Neural progenitor cell (in vitro differentiated cells): ENCODE data around the gene SIAH3. TPM values are rescaled to one million over a fixed set of nuclear protein-coding genes. Genes with fewer than 3 reads are reported as not detected.

ENCODE experiments used
- DNase-seq: peaks from one replicate; pipeline ENCODE4 v3.0.0-alpha.2; 2016; ENCODE audit warnings: low spot score
- H2AFZ ChIP-seq: fragments of 200-600 bp; sonication (generic); replicated peaks from 2 replicates; pipeline ENCODE4 v1.6.1; 2016; ENCODE audit warnings: antibody characterized with exemption
- H3F3A ChIP-seq: fragments of 200-600 bp; sonication (generic); 2 replicates; pipeline ENCODE4 v1.6.1; 2016; ENCODE audit warnings: antibody characterized with exemption, low read depth
- H3K27ac ChIP-seq: fragments of 200-600 bp; sonication (generic); 2 replicates; pipeline ENCODE4 v1.5.1; 2016; ENCODE audit warnings: mild to moderate bottlenecking
- H3K27me3 ChIP-seq: fragments of 200-600 bp; sonication (generic); 2 replicates; pipeline ENCODE4 v1.6.1; 2016; ENCODE audit warnings: mild to moderate bottlenecking, moderate library complexity
- H3K36me3 ChIP-seq: fragments of 200-600 bp; sonication (generic); 2 replicates; pipeline ENCODE4 v1.5.1; 2016
- H3K4me1 ChIP-seq: fragments of 200-600 bp; sonication (generic); 2 replicates; pipeline ENCODE4 v1.6.1; 2016; ENCODE audit warnings: mixed run types
- H3K4me2 ChIP-seq: fragments of 200-600 bp; sonication (generic); 2 replicates; pipeline ENCODE4 v1.6.1; 2016
- H3K4me3 ChIP-seq: fragments of 200-600 bp; sonication (generic); 2 replicates; pipeline ENCODE4 v1.5.1; 2016
- H3K79me2 ChIP-seq: fragments of 200-600 bp; sonication (generic); 2 replicates; pipeline ENCODE4 v1.6.1; 2016; ENCODE audit warnings: low read depth
- H3K9ac ChIP-seq: fragments of 200-600 bp; sonication (generic); 2 replicates; pipeline ENCODE4 v1.6.1; 2016
- H3K9me3 ChIP-seq: fragments of 200-600 bp; sonication (generic); 2 replicates; pipeline ENCODE4 v1.5.1; 2016; ENCODE audit warnings: low read depth
- H4K20me1 ChIP-seq: fragments of 200-600 bp; sonication (generic); 2 replicates; pipeline ENCODE4 v1.6.1; 2016; ENCODE audit warnings: low read depth
- H3K27ac Mint-ChIP-seq: 3 replicates; pipeline ENCODE4 v1.8.0; 2021; ENCODE audit warnings: mixed read lengths
- H3K27me3 Mint-ChIP-seq: 2 replicates; pipeline ENCODE4 v1.8.0; 2022; ENCODE audit warnings: low read depth, mild to moderate bottlenecking, inconsistent platforms, moderate library complexity, mixed read lengths; ENCODE audit not compliant: insufficient read depth
- H3K36me3 Mint-ChIP-seq: 3 replicates; pipeline ENCODE4 v1.8.0; 2021; ENCODE audit warnings: mixed read lengths
- H3K4me1 Mint-ChIP-seq: 3 replicates; pipeline ENCODE4 v1.8.0; 2021; ENCODE audit warnings: mixed read lengths
- H3K4me3 Mint-ChIP-seq: 3 replicates; pipeline ENCODE4 v1.8.0; 2021; ENCODE audit warnings: mild to moderate bottlenecking, moderate library complexity, mixed read lengths
- H3K9me3 Mint-ChIP-seq: 3 replicates; pipeline ENCODE4 v1.8.0; 2020; ENCODE audit warnings: mixed read lengths
- EZH2 ChIP-seq: fragments of 200-600 bp; sonication (generic); IDR thresholded peaks from 2 replicates; pipeline ENCODE4 v1.6.1; 2017; ENCODE audit warnings: antibody characterized with exemption, mild to moderate bottlenecking, moderate library complexity
- EZH2phosphoT487 ChIP-seq: fragments of 200-600 bp; sonication (generic); IDR thresholded peaks from 2 replicates; pipeline ENCODE4 v1.6.1; 2017; ENCODE audit warnings: antibody characterized with exemption
- total RNA-seq: library from RNA; depleted of rRNA; stranded (reverse); fragments of >200 nt; gene quantifications from 2 replicates; pipeline ENCODE4 v1.2.3, GENCODE V29; 2015; ENCODE audit warnings: low replicate concordance
- TF ChIP-seq, protein P1 (sequence below): fragments of 200-600 bp; sonication (generic); IDR thresholded peaks from 2 replicates; pipeline ENCODE4 v1.5.1; 2017; ENCODE audit warnings: antibody characterized with exemption, mild to moderate bottlenecking

SIAH3 gene
- total RNA-seq, 1 donor from 2014 or later: not detected

DNA sequence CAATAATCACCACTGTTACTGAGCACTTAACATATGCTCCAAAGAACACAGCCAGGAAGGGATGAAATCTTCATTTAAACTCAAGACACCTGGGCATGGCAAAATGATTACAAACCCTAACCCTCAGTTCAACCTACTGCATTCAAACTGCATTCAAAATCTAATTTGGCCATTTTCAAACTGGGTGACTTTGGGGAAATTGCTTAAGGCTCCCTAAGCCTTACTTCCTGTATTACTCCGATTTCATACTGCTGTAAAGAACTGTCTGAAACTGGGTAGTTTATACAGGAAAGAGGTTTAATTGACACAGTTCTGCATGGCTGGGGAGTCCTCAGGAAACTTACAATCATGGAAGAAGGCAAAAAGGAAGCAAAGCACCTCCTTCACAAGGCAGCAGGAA, 99.0 kb downstream of the SIAH3 start:
- Histone ChIP-seq H3K27me3 (no peaks in the 10 kb centered on the region), H3K4me1 (peaks cover 16% of the 10 kb centered on the region), H2AFZ (no peak overlapping the region), H3K4me3 (no peak overlapping the region), H4K20me1 (no peaks in the 10 kb centered on the region), H3K79me2 (no peaks in the 10 kb centered on the region), H3K27ac (no peak overlapping the region), H3K9ac (no peak overlapping the region), H3K36me3 (no peaks in the 10 kb centered on the region), H3F3A (peaks cover 20% of the 10 kb centered on the region), H3K4me2 (no peak overlapping the region), H3K9me3 (no peaks in the 10 kb centered on the region)
- no peaks in the 10 kb centered on the region for H3K36me3 Mint-ChIP-seq
- H3K27me3 Mint-ChIP-seq: peaks cover 7% of the 10 kb centered on the region
- peaks cover 34% of the 10 kb centered on the region for H3K9me3 Mint-ChIP-seq
- peaks cover 27% of the 10 kb centered on the region for H3K4me1 Mint-ChIP-seq
- DNase-seq: no peak
- H3K4me3 Mint-ChIP-seq: no peak overlapping the region
- H3K27ac Mint-ChIP-seq: no peak overlapping the region
- TF ChIP-seq EZH2: no peak
- TF ChIP-seq, protein P1, sequence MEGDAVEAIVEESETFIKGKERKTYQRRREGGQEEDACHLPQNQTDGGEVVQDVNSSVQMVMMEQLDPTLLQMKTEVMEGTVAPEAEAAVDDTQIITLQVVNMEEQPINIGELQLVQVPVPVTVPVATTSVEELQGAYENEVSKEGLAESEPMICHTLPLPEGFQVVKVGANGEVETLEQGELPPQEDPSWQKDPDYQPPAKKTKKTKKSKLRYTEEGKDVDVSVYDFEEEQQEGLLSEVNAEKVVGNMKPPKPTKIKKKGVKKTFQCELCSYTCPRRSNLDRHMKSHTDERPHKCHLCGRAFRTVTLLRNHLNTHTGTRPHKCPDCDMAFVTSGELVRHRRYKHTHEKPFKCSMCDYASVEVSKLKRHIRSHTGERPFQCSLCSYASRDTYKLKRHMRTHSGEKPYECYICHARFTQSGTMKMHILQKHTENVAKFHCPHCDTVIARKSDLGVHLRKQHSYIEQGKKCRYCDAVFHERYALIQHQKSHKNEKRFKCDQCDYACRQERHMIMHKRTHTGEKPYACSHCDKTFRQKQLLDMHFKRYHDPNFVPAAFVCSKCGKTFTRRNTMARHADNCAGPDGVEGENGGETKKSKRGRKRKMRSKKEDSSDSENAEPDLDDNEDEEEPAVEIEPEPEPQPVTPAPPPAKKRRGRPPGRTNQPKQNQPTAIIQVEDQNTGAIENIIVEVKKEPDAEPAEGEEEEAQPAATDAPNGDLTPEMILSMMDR: no peak
- TF ChIP-seq EZH2phosphoT487: no peak

GRCh38 chr13:45751885-45752284, 99.7 kb downstream of the SIAH3 start:
- Mint-ChIP-seq H3K27ac (no peak overlapping the region), H3K27me3 (peaks cover 7% of the 10 kb centered on the region), H3K4me3 (no peak overlapping the region), H3K36me3 (no peaks in the 10 kb centered on the region), H3K9me3 (peaks cover 28% of the 10 kb centered on the region), H3K4me1 (peaks cover 27% of the 10 kb centered on the region)
- Histone ChIP-seq H3K4me3 (no peak overlapping the region), H3K36me3 (no peaks in the 10 kb centered on the region), H4K20me1 (no peaks in the 10 kb centered on the region), H3F3A (peaks cover 20% of the 10 kb centered on the region), H2AFZ (no peak overlapping the region), H3K79me2 (no peaks in the 10 kb centered on the region), H3K4me2 (no peak overlapping the region), H3K27ac (no peak overlapping the region), H3K4me1 (peaks cover 16% of the 10 kb centered on the region), H3K9ac (no peak overlapping the region), H3K27me3 (no peaks in the 10 kb centered on the region), H3K9me3 (no peaks in the 10 kb centered on the region)
- no peak for DNase-seq
- no peak for TF ChIP-seq EZH2
- no peak for TF ChIP-seq EZH2phosphoT487
- TF ChIP-seq, protein P1: no peak

DNA sequence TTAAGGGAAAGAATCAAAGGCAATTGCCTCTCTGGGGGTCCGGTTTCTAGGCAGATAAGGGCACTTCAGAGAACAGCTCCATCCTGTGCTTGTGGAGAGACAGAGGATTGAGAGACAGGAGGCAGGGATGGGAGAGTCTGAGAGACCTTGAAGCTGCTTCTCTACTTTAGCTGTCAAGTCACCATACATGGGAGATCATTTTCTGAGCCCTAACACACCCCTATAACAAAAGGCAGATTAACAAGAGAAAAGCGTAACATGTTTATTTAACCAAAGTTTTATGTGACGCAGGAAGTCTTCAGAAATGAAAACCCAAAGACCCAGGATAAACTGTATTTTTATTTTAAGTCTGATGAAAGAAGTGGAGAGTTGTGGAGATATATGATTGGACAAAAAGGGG, 101.0 kb downstream of the SIAH3 start:
- Mint-ChIP-seq H3K9me3 (peaks cover 26% of the 10 kb centered on the region), H3K27ac (no peak overlapping the region), H3K27me3 (peaks cover 10% of the 10 kb centered on the region), H3K4me3 (no peak overlapping the region), H3K36me3 (no peaks in the 10 kb centered on the region), H3K4me1 (peaks cover 27% of the 10 kb centered on the region)
- TF ChIP-seq, protein P1: no peak
- no peak for TF ChIP-seq EZH2phosphoT487
- no peak for TF ChIP-seq EZH2
- Histone ChIP-seq H3K4me2 (no peak overlapping the region), H3K79me2 (no peaks in the 10 kb centered on the region), H4K20me1 (no peaks in the 10 kb centered on the region), H3K4me1 (peaks cover 16% of the 10 kb centered on the region), H3K9ac (no peak overlapping the region), H3K36me3 (no peaks in the 10 kb centered on the region), H2AFZ (no peak overlapping the region), H3F3A (peaks cover 20% of the 10 kb centered on the region), H3K27me3 (no peaks in the 10 kb centered on the region), H3K4me3 (no peak overlapping the region), H3K27ac (no peak overlapping the region), H3K9me3 (no peaks in the 10 kb centered on the region)
- DNase-seq: no peak
